Neural crest cell (in vitro differentiated cells): ENCODE measurements around the gene CEP57L1. TPM values are rescaled to one million over a fixed set of nuclear protein-coding genes. Genes with fewer than 3 reads are reported as not detected.

Experiments used
- DNase-seq: peaks from one replicate; pipeline ENCODE4 v3.0.0; 2021; ENCODE audit warnings: low read depth, mixed read lengths, low spot score
- H3K27ac Mint-ChIP-seq: one replicate; pipeline ENCODE4 v1.8.0; 2021; ENCODE audit warnings: mild to moderate bottlenecking, mixed read lengths; ENCODE audit not compliant: unreplicated experiment
- H3K27me3 Mint-ChIP-seq: 2 replicates; pipeline ENCODE4 v1.8.0; 2021; ENCODE audit warnings: low read depth, mild to moderate bottlenecking, mixed read lengths
- H3K36me3 Mint-ChIP-seq: 2 replicates; pipeline ENCODE4 v1.8.0; 2021; ENCODE audit warnings: low read depth, mild to moderate bottlenecking, mixed read lengths
- H3K4me1 Mint-ChIP-seq: 2 replicates; pipeline ENCODE4 v1.8.0; 2021; ENCODE audit warnings: mixed read lengths
- H3K4me3 Mint-ChIP-seq: one replicate; pipeline ENCODE4 v1.8.0; 2021; ENCODE audit warnings: mild to moderate bottlenecking, mixed read lengths
- H3K9me3 Mint-ChIP-seq: 2 replicates; pipeline ENCODE4 v1.8.0; 2021; ENCODE audit warnings: mixed read lengths
- CTCF ChIP-seq: fragments of 200-600 bp; sonication (generic); conservative IDR thresholded peaks from 2 replicates; pipeline ENCODE4 v1.5.0; 2021; ENCODE audit warnings: antibody characterized with exemption, mild to moderate bottlenecking
- total RNA-seq: library from RNA; stranded (reverse); gene quantifications from 2 replicates; pipeline ENCODE4 v1.2.1, GENCODE V29; 2021

Gene CEP57L1
- total RNA-seq, 1 donor from 2014 or later, result 19.8 TPM

DNA sequence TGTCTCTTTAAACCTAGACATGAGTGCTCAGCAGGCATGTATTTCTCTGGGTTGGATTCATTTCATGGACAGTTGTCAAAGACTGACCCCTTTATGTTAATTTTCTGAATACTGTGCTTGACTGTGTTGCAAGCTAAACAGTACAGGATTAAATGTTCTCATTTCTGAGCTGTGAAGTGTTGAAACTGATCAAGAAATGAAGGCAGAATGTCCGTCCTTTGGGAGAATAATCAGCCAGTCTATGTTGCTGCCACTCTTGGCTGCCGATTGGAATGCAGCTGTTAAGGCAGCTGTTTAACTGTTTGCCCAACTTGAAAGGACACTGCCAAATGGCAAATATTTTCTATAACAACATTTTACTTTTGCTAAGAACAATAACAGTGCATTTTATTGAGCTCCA is 87.3 kb downstream of the CEP57L1 start:
- H3K4me3 Mint-ChIP-seq, result no peak overlapping the region
- no peaks in the 10 kb centered on the region for H3K36me3 Mint-ChIP-seq
- no peak for TF ChIP-seq CTCF
- H3K27ac Mint-ChIP-seq, result no peak overlapping the region
- peaks cover 72% of the 10 kb centered on the region for H3K27me3 Mint-ChIP-seq
- peaks cover 5% of the 10 kb centered on the region for H3K9me3 Mint-ChIP-seq
- DNase-seq, result no peak
- no peaks in the 10 kb centered on the region for H3K4me1 Mint-ChIP-seq

DNA sequence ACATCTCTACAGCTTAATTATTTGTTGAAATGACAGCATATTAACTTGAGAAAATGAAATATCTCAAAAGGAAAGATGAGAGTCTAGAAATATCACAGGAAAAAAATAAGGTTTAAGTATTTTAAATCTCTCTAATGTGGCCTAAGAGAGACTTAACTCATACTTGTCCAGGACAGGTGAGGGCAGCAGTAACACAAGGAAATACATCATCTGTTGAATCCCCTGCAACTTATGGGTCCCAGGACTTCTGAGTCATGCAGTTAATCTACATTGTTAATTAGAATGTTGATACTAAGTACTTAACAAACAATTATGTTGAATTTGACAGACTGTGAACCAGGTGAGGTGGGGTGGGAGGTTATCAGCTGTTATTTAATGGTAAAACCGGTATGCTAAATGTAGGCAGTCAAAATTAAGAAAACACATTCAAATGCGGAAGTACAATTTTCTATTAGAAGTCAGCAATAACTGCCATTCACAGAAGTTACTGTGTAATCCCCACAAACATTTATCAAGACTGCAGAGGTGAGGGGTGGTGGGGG is 87.9 kb downstream of the CEP57L1 start:
- TF ChIP-seq CTCF, result no peak
- Mint-ChIP-seq H3K36me3 (no peaks in the 10 kb centered on the region), H3K9me3 (peaks cover 5% of the 10 kb centered on the region), H3K4me3 (no peak overlapping the region), H3K4me1 (no peaks in the 10 kb centered on the region), H3K27me3 (peaks cover 76% of the 10 kb centered on the region), H3K27ac (no peak overlapping the region)
- no peak for DNase-seq

DNA sequence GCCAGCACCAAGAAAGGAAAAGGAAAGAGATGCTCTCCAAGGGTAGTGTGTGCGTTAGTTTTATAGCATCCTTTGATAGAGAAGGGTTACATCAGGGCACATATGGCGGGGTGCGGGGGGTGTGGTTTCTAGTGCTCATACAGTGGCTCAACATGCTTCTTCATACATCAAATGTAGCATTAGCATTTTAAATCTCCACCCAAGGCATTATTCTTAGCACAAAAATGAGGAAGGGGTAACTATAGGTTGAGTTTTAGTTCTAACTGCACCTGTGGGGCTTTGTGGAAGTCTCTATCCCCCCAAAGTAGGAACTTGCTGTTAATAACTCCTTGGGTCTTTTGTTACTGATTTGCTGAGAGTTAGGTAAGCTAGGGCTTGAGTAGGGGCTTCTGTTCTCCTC is 89.3 kb downstream of the CEP57L1 start:
- Mint-ChIP-seq H3K27me3 (peaks cover 69% of the 10 kb centered on the region), H3K4me1 (no peaks in the 10 kb centered on the region), H3K9me3 (peaks cover 1% of the 10 kb centered on the region), H3K27ac (no peak overlapping the region), H3K4me3 (no peak overlapping the region), H3K36me3 (no peaks in the 10 kb centered on the region)
- TF ChIP-seq CTCF, result no peak
- no peak for DNase-seq

DNA sequence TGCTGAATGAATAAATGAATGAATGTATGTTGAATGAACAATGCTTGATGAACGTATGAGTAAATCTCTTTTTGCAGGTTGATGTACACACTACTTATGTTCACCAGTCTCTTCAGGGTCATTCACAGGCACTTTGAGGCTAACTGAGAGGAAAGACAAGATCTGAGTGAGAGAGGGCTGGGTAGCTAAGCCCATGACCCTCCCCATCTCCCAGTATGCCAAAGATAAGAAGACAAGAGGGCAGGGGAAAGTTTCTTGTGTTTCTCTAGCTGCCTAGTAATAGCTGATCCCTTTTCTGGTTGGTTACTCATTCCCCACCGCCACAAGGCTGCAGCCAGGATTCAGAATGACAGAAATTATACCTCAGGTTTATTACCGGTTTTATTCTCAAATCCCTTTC is 90.7 kb downstream of the CEP57L1 start:
- no peak for DNase-seq
- peaks cover 61% of the 10 kb centered on the region for H3K27me3 Mint-ChIP-seq
- H3K36me3 Mint-ChIP-seq, result peaks cover 3% of the 10 kb centered on the region
- H3K27ac Mint-ChIP-seq, result no peak overlapping the region
- H3K4me3 Mint-ChIP-seq, result no peak overlapping the region
- H3K4me1 Mint-ChIP-seq, result no peaks in the 10 kb centered on the region
- TF ChIP-seq CTCF, result no peak
- H3K9me3 Mint-ChIP-seq, result peaks cover 5% of the 10 kb centered on the region

GRCh38 chr6:109187399-109188114 is 92.2 kb downstream of the CEP57L1 start:
- H3K4me3 Mint-ChIP-seq, result no peak overlapping the region
- peaks cover 9% of the 10 kb centered on the region for H3K9me3 Mint-ChIP-seq
- DNase-seq, result peak; percentile 39
- peaks cover 54% of the 10 kb centered on the region for H3K27me3 Mint-ChIP-seq
- no peak overlapping the region for H3K27ac Mint-ChIP-seq
- peaks cover 6% of the 10 kb centered on the region for H3K36me3 Mint-ChIP-seq
- no peaks in the 10 kb centered on the region for H3K4me1 Mint-ChIP-seq
- TF ChIP-seq CTCF, result peak; percentile 95
